Muscle of arm (tissue), 12 donors: Measurements from ENCODE around the gene GPNMB. TPM values are rescaled to one million over a fixed set of nuclear protein-coding genes. Genes with fewer than 3 reads are reported as not detected.
"Not testable (repeated sequence)": the region's sequence is repeated elsewhere in the genome, so short reads cannot be mapped to it uniquely, and the experiment has no call there.

ENCODE experiments used
- DNase-seq: peaks from one replicate; pipeline ENCODE4 v3.0.0-alpha.2; 2013
- polyA plus RNA-seq, 12 donors: library from polyadenylated mRNA; unstranded; fragments of 120-200 nt; gene quantifications; one replicate each; pipeline ENCODE4 v1.2.1, GENCODE V29; 2013; ENCODE audit not compliant: insufficient read length in 12 of 12

GPNMB gene
- polyA plus RNA-seq, 12 donors, result 18.2 to 147 (median 46.7) TPM; not detected in 1

DNA sequence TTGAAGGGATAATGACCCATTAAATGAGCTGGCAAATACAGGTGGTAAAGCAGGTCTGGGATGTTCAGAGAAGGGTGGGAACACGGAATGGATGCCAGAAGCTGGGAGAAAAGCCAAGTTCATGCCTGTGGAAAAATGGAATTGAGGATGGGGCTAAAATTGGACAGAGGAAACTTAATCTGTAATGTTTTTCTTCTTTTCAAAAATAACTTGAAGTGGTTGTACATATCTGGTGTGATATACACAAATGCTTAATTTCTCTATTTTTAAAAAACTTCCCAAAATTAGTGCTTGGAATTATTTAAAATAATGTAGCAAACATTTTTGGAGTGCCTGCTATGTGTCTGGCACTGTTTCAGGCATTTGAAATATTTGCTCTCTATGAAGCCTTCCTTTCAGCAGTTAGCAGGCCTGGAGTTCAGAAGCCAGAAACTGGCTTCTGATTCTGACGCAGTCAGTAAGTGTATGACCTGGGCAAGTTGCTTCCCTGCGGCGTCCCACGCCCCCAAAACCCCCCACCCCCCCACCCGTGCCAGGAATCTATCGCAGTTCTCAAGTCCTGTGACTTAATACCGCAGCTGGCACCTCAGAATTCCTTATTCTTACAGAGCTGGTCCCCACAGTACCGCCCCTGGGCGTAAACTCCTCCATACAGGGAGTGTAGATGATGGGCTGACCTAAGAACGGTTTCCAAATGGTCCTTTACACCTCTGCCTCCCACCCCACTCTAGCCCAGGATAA is 51.7 kb downstream of the GPNMB start:
- no peak for DNase-seq

DNA sequence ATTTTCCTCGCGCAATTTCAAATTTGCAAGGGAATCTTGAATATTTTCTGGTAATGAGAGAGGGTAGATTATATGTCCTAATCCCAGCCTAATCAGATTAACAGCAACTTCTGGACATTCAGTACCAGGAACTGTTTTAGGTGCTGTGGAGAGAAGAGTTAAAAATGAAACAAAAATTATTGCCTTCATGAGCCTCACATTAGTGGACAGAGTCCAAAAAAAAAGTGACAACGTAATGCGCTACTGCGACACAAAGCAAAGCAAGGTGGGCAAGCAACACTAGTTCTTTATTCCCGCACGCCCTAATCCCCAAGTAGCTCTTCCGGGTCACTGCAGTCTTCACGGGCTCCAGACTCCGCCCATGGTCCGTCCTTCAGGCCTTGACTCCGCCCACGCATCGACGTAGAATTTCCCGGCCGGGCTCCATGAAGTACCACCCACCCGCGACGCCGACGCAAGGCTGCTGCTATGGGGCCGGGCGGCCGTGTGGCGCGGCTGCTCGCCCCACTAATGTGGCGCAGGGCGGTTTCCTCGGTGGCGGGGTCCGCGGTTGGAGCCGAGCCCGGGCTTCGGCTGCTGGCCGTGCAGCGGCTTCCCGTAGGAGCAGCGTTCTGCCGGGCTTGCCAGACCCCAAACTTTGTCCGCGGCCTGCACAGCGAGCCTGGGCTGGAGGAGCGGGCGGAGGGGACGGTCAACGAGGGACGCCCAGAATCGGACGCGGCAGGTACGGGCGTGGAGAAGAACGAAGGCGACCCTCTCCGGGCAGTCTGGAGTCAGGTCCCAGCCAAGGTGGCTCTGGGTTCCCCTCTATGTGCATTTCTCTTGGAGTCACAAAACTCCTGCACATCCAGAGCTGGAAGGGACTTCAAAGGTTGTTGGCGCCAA is 52.6 kb downstream of the GPNMB start, which contains the start of gene MALSU1:
Gene MALSU1 (plus strand): TSS at position 455 of the 885 bp plus-strand sequence. CDS start 14 bp downstream, at position 469.
- DNase-seq, result peak; percentile 98

DNA sequence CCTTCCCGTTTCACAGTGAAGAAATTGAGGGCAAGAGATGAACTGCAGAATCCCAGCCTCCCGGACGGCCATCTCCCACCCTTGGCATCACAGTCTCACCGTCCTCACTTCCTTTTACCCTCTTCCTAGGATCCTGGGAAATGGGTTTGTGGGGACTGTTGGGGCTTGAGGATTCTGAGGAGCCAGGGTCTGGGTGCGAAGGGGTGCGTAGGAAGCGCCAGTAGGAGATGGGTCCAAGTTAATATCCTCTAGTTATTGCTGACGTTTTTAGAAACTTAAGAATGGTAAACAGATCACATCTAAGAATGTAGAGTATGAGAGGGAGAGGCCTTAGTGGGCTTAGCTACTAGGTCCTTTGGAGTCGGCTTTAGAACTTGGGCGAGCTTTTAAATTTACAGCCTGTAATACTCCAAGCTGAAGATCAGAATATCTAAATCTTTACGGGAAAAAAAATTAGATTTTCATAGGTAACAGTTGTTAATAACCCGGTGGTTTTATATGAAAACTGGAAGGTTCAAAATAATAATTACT is 53.3 kb downstream of the GPNMB start:
- no peak for DNase-seq

DNA sequence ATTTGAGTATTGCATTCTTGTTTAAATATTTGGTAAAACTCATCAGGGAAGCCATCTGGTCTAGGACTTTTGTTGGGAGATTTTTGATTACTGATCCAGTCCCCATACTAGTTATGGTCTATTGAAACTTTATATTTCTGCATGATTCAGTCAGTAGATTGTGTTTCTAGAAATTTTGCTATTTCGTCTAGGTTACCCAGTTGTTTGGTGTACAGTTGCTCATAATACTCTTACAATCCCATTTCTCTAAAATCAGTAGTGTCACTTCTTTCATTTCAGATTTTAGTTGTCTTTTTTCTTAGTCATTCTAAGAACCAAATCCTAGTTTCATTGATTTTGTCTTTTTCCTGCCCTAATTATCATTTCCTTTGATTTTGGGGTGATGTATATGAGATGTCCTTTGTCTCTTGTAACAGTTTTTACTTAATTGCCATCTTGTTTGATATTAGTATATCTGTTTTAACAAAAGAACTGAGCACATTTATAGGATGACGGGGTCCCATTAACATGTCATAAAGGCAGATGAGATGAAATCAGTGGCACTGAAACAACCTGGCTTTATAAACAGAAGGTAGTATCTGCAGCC is 60.5 kb downstream of the GPNMB start:
- no peak for DNase-seq

DNA sequence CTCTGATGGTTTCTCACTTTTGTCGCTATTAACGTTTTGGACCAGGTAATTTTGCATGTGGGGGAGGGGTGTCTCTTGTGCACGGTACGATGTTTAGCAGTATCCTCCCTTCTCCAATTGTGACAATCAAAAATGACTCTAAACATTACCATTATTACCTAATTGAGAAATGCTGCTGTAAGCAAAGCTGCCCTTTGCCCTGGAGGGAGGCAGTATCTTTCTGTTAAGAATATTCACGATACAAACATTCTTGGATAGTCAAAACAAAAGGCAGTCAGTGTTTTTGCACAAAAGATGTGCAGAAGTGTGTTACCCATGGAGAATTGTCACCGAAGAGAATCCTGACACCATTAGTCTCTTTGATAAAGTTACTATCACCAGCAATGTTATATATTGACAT is 62.2 kb downstream of the GPNMB start:
- DNase-seq, result no peak

DNA sequence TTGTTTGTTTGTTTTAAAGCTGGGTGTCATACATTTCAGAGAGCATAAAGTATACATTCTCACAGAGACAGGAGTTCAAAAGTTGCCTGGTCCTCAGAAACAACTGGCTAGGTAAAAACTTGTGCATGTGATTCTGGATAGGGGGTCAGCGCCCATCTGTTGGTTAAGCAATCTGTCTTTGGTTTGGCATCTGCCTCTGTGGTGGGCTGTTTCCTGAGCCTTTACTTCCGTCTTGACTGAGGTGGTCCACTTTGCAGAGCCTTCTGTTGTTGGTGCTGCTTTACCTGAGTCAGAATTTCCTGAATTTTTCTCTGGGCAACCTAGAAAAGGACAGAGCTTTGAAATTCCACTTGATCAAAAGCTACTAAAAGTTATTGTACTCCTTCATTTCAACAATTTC is 65.6 kb downstream of the GPNMB start:
- DNase-seq, result not testable (repeated sequence)

DNA sequence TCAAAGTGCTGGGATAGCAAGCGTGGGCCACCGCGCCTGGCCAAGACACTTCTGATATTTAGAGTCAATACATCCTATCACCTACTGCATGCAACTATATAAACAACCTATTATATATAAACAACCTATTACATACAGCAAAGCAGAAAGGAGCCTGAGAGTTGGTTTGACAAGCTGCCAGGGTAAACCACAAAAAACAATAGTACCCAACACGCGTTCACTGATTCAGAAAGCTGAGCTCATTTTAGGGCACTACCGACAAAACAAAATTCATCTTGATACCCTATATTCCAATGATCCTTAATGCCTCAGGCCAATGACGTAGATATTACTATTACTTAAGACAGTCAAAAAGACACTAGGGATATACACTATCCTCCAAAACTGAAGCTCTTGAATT is 68.8 kb downstream of the GPNMB start:
- DNase-seq, result no peak

Other genes with a start within 250 kb of the GPNMB start
- 10 to 100 TPM in 11 of 12 donors, not detected in 1; 18.7 to 40.4 (median 31.8) TPM for gene HYCC1, start 232.6 kb upstream of the GPNMB start, polyA plus RNA-seq
- 10 to 100 TPM in 11 of 12 donors, not detected in 1; 20.0 to 41.4 (median 26.0) TPM for gene KLHL7, start 141.0 kb upstream of the GPNMB start, polyA plus RNA-seq
- 10 to 100 TPM in 11 of 12 donors, not detected in 1; 26.5 to 57.9 (median 35.0) TPM for gene NUP42, start 64.7 kb upstream of the GPNMB start, polyA plus RNA-seq
- gene MALSU1, start 52.6 kb downstream of the GPNMB start, polyA plus RNA-seq, result 100 to 1,000 TPM in 2 of 12 donors, 10 to 100 TPM in 9, not detected in 1; 46.6 to 102 (median 77.6) TPM
- 10 to 100 TPM in 11 of 12 donors, not detected in 1; 22.1 to 57.4 (median 34.1) TPM for gene IGF2BP3, start 223.7 kb downstream of the GPNMB start, polyA plus RNA-seq